Measurements from ENCODE around the gene USP13. TPM values are rescaled to one million over a fixed set of nuclear protein-coding genes. Genes with fewer than 3 reads are reported as not detected.

Gene USP13
- total RNA-seq, 4 donors from 2014 or later: 2.3 to 8.3 (median 5.8) TPM

DNA sequence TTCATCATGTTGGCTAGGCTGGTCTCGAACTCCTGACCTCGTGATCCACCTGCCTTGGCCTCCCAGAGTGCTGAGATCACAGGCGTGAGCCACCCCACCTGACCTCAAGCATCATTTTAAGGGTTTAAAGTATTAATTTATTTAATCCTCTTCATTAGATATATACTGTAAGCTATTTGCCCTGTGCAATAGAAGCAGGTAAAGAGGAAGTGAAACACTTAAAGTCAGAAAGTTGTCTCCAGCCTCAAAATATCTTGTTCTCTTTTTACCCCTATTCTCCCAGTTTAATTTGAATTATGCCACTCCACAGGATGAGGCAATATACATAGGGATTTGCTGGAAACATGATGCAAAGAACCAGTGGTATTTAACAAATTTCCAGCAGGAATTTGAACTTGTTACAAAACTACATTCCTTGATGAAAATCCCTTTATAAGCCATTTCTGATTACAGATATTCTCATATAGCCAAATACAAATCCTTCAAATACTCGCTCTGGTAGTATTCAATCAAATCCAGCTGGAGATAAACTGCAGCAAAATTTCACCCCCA lies 46.2 kb upstream of the USP13 start:
- H3K4me3 ChIP-seq: no peak overlapping the region
- no peak for TF ChIP-seq EP300 (IDR thresholded peaks at IDR 0.05)
- no peak for DNase-seq (ENCODE audit: low spot score in 2 of 2)
- H3K36me3 ChIP-seq: peaks cover 5% of the 10 kb centered on the region
- 85% methylated on average over 4 of the region's 4 CpGs for WGBS
- H3K27me3 ChIP-seq: no peaks in the 10 kb centered on the region
- H3K4me1 ChIP-seq: peaks cover 33% of the 10 kb centered on the region
- H3K9me3 ChIP-seq: no peaks in the 10 kb centered on the region
- no peak overlapping the region for H3K27ac ChIP-seq

DNA sequence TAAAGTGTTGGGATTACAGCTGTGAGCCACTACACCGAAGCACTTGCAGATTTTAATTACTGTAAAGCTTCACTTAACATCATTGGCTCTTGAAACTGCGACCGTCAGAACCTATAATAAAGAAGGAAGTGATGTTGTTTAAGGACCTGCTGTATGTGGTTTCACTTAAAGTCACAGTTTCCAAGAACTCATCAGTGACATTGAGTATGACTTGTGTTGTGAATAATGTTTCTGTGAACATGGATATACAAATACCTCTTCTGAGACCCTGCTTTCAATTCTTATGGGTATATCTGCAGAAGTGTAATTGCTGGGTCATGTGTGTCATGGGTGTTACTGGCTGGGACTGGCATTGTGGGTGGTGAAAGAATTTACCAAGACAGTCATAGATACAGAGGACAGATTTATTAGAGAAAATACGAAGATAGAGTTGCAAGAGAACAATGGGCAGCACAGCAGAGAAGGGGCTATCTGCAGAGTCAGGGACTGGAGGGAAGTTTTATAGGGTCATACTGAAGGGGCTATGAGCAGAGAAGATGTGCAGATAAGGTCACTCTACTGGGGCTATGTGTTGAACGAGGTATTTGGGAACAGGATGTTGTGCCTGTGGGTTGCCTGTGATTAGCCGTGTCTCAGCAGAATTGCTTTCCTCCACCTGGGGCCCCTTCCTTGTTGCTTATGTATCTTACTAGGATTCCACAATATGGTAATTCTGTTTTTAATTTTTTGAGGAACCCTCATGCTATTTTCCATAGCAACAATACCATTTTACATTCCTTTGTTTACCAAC lies 43.7 kb upstream of the USP13 start:
- H3K27me3 ChIP-seq: no peaks in the 10 kb centered on the region
- DNase-seq (ENCODE audit: low spot score in 2 of 2): no peak
- no peak overlapping the region for H3K27ac ChIP-seq
- 72% methylated on average over 6 of the region's 6 CpGs for WGBS
- no peak overlapping the region for H3K4me3 ChIP-seq
- H3K4me1 ChIP-seq: peaks cover 18% of the 10 kb centered on the region
- no peaks in the 10 kb centered on the region for H3K9me3 ChIP-seq
- H3K36me3 ChIP-seq: no peaks in the 10 kb centered on the region
- TF ChIP-seq POLR2AphosphoS5 (IDR thresholded peaks at IDR 0.05) (no peak), EP300 (IDR thresholded peaks at IDR 0.05) (no peak), POLR2A (IDR thresholded peaks at IDR 0.05) (no peak), CTCF (IDR thresholded peaks at IDR 0.05) (no peak)

GRCh38 chr3:179610066-179610465 lies 42.8 kb upstream of the USP13 start:
- Histone ChIP-seq H3K9me3 (no peaks in the 10 kb centered on the region), H3K4me1 (peaks cover 18% of the 10 kb centered on the region), H3K36me3 (no peaks in the 10 kb centered on the region), H3K4me3 (no peak overlapping the region), H3K27me3 (no peaks in the 10 kb centered on the region), H3K27ac (no peak overlapping the region)
- TF ChIP-seq CTCF (IDR thresholded peaks at IDR 0.05): no peak
- no peak for TF ChIP-seq EP300 (IDR thresholded peaks at IDR 0.05)
- TF ChIP-seq POLR2A (IDR thresholded peaks at IDR 0.05): no peak
- TF ChIP-seq POLR2AphosphoS5 (IDR thresholded peaks at IDR 0.05): no peak
- no peak for DNase-seq (ENCODE audit: low spot score in 2 of 2)
- 96% methylated on average over 4 of the region's 4 CpGs for WGBS

GRCh38 chr3:179613807-179614206 lies 39.0 kb upstream of the USP13 start:
- DNase-seq (ENCODE audit: low spot score in 2 of 2): no peak
- peaks cover 21% of the 10 kb centered on the region for H3K36me3 ChIP-seq
- H3K4me1 ChIP-seq: no peaks in the 10 kb centered on the region
- WGBS: 51% methylated on average over 2 of the region's 2 CpGs
- H3K27me3 ChIP-seq: no peaks in the 10 kb centered on the region
- H3K4me3 ChIP-seq: no peak overlapping the region
- no peak for TF ChIP-seq POLR2A (IDR thresholded peaks at IDR 0.05)
- TF ChIP-seq CTCF (IDR thresholded peaks at IDR 0.05): no peak
- TF ChIP-seq POLR2AphosphoS5 (IDR thresholded peaks at IDR 0.05): no peak
- no peak for TF ChIP-seq EP300 (IDR thresholded peaks at IDR 0.05)
- H3K9me3 ChIP-seq: no peaks in the 10 kb centered on the region
- H3K27ac ChIP-seq: no peak overlapping the region

DNA sequence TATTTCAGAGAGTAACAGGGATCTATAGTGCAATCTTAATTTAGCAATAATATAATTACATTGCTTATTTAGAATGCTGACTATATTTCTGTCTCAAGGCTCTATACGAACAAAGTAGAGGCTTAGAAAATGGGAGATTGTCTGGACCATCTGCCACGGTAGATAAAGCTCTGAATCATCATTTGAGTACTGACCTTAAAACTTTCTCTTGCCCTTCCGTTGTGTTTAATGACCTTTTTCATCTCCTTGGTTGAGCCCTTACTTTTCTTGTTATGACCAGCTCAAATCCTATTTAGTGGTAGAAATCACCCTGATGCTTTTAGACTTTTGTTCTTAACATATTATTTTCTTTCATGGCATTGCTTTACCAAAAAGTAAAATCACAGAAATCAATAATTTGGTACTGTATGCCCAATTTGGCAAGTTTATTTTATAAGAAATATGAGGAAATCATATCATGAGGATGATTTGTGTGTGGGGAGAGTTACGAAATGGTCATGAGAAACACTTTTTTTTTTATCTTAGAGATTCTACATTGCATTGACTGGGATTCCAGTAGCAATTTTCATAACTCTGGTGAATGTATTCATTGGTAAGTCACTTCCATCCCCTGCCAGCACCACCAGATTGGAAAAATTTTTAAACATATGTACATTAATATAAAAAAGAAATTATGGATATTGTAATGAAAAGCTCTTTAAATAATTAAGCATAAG lies 37.2 kb upstream of the USP13 start:
- Histone ChIP-seq H3K36me3 (peaks cover 28% of the 10 kb centered on the region), H3K27me3 (no peaks in the 10 kb centered on the region), H3K4me3 (no peak overlapping the region), H3K9me3 (no peaks in the 10 kb centered on the region), H3K27ac (no peak overlapping the region), H3K4me1 (no peaks in the 10 kb centered on the region)
- 81% methylated on average over 4 of the region's 4 CpGs for WGBS
- no peak for DNase-seq (ENCODE audit: low spot score in 2 of 2)
- TF ChIP-seq EP300 (IDR thresholded peaks at IDR 0.05): no peak
- TF ChIP-seq POLR2A (IDR thresholded peaks at IDR 0.05): no peak
- no peak for TF ChIP-seq POLR2AphosphoS5 (IDR thresholded peaks at IDR 0.05)
- TF ChIP-seq CTCF (IDR thresholded peaks at IDR 0.05): no peak
